ENCODE results near the gene UFL1. TPM values are rescaled to one million over a fixed set of nuclear protein-coding genes. Genes with fewer than 3 reads are reported as not detected.
"Not testable (repeated sequence)": the region's sequence is repeated elsewhere in the genome, so short reads cannot be mapped to it uniquely, and the experiment has no call there.

Gene UFL1
- total and polyA plus RNA-seq, 7 donors, result 3.9 to 30.1 (median 21.9) TPM

DNA sequence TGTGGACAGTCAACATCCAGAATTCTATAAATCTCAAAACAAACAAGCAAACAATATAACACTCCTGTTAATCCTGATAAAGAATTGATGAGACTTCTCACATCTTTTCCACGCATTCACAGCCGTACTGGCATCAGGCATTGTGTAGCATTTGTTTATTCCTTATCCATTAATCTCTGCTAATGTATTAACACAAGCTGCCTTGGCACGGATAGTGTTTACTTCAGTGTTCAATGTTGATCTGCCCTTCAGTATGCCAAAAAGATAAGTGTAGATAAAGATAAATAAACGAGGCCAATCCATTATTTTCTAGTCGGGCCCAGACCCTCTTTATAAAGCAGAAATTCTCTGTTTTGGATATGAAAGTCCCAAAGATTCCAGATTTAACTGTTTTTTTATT is 16.1 kb downstream of the UFL1 start:
- Histone ChIP-seq H3K27ac (no peak overlapping the region), H3K4me3 (no peak overlapping the region), H3K4me1 (no peaks in the 10 kb centered on the region), H3K27me3 (no peaks in the 10 kb centered on the region), H3K9me3 (no peaks in the 10 kb centered on the region), H3K36me3 (peaks cover 0 to 73% (median 6%) of the 10 kb centered on the region in 4 donors)
- no peak for TF ChIP-seq POLR2A (IDR thresholded peaks at IDR 0.05)
- no peak for TF ChIP-seq EP300 (IDR thresholded peaks at IDR 0.05)
- TF ChIP-seq, protein P1, sequence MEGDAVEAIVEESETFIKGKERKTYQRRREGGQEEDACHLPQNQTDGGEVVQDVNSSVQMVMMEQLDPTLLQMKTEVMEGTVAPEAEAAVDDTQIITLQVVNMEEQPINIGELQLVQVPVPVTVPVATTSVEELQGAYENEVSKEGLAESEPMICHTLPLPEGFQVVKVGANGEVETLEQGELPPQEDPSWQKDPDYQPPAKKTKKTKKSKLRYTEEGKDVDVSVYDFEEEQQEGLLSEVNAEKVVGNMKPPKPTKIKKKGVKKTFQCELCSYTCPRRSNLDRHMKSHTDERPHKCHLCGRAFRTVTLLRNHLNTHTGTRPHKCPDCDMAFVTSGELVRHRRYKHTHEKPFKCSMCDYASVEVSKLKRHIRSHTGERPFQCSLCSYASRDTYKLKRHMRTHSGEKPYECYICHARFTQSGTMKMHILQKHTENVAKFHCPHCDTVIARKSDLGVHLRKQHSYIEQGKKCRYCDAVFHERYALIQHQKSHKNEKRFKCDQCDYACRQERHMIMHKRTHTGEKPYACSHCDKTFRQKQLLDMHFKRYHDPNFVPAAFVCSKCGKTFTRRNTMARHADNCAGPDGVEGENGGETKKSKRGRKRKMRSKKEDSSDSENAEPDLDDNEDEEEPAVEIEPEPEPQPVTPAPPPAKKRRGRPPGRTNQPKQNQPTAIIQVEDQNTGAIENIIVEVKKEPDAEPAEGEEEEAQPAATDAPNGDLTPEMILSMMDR (IDR thresholded peaks at IDR 0.05), result no peak
- no peak for TF ChIP-seq POLR2AphosphoS5 (IDR thresholded peaks at IDR 0.05)
- no peak for DNase-seq
- intact Hi-C loops (cut with DNase I), result no loop called here
- 77 to 84% methylated on average over 5 of the region's 5 CpGs for WGBS, 2 donors

DNA sequence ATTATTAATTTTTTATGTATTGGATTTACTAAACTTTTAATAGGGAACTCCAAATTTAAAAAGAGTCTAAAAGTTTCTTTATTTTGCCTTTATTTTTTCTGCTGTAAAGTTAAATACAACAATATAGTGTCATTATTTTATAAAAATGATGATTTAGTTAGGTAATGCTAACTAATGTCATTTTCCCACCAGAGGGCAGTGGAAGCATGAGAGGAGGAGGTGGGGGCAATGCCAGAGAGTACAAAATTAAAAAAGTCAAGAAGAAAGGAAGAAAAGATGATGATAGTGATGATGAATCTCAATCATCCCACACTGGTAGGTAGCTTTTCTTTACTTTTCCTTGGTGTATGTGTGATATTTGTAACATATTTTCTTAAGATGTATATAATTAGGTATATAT is 21.1 kb downstream of the UFL1 start:
- H3K4me1 ChIP-seq, result no peaks in the 10 kb centered on the region
- no peak for DNase-seq
- intact Hi-C loops (cut with DNase I), result no loop called here
- no peak overlapping the region for H3K4me3 ChIP-seq
- no peak overlapping the region for H3K27ac ChIP-seq
- peaks cover 0 to 100% (median 15%) of the 10 kb centered on the region in 4 donors for H3K36me3 ChIP-seq
- no peak for TF ChIP-seq POLR2AphosphoS5 (IDR thresholded peaks at IDR 0.05)
- TF ChIP-seq POLR2A (IDR thresholded peaks at IDR 0.05), result no peak
- TF ChIP-seq, protein P1 (IDR thresholded peaks at IDR 0.05), result no peak
- no peak for TF ChIP-seq EP300 (IDR thresholded peaks at IDR 0.05)
- no peaks in the 10 kb centered on the region for H3K27me3 ChIP-seq
- no peaks in the 10 kb centered on the region for H3K9me3 ChIP-seq

DNA sequence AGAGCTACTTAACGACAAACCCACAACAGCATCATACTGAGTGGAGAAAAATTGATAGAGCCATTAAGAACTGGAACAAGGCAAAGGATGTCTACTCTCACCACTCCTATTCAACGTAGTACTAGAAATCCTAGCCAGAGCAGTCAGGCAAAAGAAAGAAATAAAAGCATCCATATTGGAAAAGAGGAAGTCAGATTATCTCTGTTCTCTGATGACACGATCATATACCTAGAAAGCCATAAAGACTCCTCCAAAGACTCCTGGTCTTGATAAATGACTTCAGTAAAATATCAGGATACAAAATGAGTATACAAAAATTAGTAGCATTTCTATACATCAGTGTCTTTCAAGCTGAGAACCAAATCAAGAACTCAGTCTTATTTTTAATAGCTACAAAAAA is 24.3 kb downstream of the UFL1 start:
- no peak for DNase-seq
- Histone ChIP-seq H3K27me3 (no peaks in the 10 kb centered on the region), H3K4me3 (no peak overlapping the region), H3K36me3 (peaks cover 0 to 100% (median 21%) of the 10 kb centered on the region in 4 donors), H3K27ac (no peak overlapping the region), H3K9me3 (no peaks in the 10 kb centered on the region), H3K4me1 (no peaks in the 10 kb centered on the region)
- intact Hi-C loops (cut with DNase I), result no loop called here
- 93% methylated on average over 3 of the region's 3 CpGs for WGBS, 2 donors
- no peak for TF ChIP-seq EP300 (IDR thresholded peaks at IDR 0.05)
- no peak for TF ChIP-seq POLR2AphosphoS5 (IDR thresholded peaks at IDR 0.05)
- TF ChIP-seq, protein P1 (IDR thresholded peaks at IDR 0.05), result no peak
- TF ChIP-seq POLR2A (IDR thresholded peaks at IDR 0.05), result no peak

DNA sequence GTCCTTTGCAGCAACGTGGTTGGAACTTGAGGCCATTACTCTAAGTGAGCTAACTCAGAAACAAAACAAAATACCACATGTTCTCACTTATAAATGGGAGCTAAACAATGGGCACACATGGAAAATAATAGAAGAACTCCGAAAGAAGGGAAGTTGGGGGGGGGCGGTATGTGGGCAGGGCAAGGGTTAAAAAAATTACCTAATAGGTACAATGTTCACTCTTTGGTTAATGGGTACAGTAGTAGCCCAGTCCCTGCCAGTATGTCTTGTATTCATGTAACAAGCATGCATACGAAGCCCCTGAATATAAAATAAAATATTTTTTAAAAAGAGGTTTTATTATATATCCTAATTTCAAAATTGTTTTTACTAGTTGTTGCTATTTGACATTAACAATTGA is 26.0 kb downstream of the UFL1 start:
- TF ChIP-seq POLR2AphosphoS5 (IDR thresholded peaks at IDR 0.05), result no peak
- TF ChIP-seq, protein P1 (IDR thresholded peaks at IDR 0.05), result no peak
- TF ChIP-seq EP300 (IDR thresholded peaks at IDR 0.05), result no peak
- TF ChIP-seq POLR2A (IDR thresholded peaks at IDR 0.05), result no peak
- H3K4me1 ChIP-seq, result no peaks in the 10 kb centered on the region
- H3K36me3 ChIP-seq, result peaks cover 0 to 100% (median 27%) of the 10 kb centered on the region in 4 donors
- H3K4me3 ChIP-seq, result no peak overlapping the region
- 91 to 95% methylated on average over 4 of the region's 4 CpGs for WGBS, 2 donors
- DNase-seq, result no peak
- H3K27me3 ChIP-seq, result no peaks in the 10 kb centered on the region
- H3K9me3 ChIP-seq, result no peaks in the 10 kb centered on the region
- intact Hi-C loops (cut with DNase I), result no loop called here
- no peak overlapping the region for H3K27ac ChIP-seq

DNA sequence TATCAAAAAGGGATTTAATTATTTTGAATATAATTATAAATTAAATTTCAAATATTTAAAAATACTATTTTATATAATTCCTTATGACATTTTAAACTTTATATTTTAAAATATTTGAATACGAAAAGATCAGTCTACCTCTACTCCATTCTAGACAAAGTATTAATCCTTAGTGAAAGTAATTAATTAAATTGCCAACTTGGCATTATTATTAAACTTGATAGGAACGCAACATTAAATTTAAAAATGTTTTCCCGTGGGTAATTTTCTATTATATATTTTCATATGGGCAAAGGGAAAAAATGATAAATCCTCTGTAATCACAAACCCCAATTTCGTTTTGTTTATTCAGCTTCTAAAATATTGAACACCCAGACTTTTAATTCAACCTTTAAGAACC is 33.0 kb downstream of the UFL1 start:
- no peak for DNase-seq
- intact Hi-C loops (cut with DNase I), result no loop called here
- no peaks in the 10 kb centered on the region for H3K27me3 ChIP-seq
- no peaks in the 10 kb centered on the region for H3K4me1 ChIP-seq
- H3K27ac ChIP-seq, result no peak overlapping the region
- no peaks in the 10 kb centered on the region for H3K9me3 ChIP-seq
- TF ChIP-seq, protein P1 (IDR thresholded peaks at IDR 0.05), result no peak
- TF ChIP-seq EP300 (IDR thresholded peaks at IDR 0.05), result no peak
- TF ChIP-seq POLR2A (IDR thresholded peaks at IDR 0.05), result no peak
- TF ChIP-seq POLR2AphosphoS5 (IDR thresholded peaks at IDR 0.05), result no peak
- WGBS, 2 donors, result 96 to 97% methylated on average over 4 of the region's 4 CpGs
- H3K4me3 ChIP-seq, result no peak overlapping the region
- H3K36me3 ChIP-seq, result peaks cover 0 to 68% (median 37%) of the 10 kb centered on the region in 4 donors

DNA sequence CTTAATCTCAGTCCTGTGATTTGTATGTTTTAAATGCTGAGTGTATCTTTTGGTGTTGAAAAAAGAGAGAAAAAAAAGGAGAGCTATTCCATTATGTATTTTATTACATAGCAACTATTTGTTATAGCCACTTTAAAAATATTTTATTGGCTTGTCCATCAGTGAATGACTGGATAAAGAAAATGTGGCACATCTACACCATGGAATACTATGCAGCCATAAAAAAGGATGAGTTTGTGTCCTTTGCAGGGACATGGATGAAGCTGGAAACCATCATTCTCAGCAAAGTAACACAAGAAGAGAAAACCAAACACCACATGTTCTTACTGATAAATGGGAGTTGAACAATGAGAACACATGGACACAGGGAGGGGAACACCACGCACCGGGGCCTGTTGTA is 38.1 kb downstream of the UFL1 start:
- DNase-seq; H3K27ac ChIP-seq; intact Hi-C loops (cut with DNase I); H3K4me1 ChIP-seq; H3K4me3 ChIP-seq; H3K9me3 ChIP-seq; H3K27me3 ChIP-seq: not testable (repeated sequence)
- H3K36me3 ChIP-seq, result peaks cover 0 to 16% (median 5%) of the 10 kb centered on the region in 4 donors
- 97% methylated on average over 2 of the region's 2 CpGs for WGBS, 2 donors

Measured in sigmoid colon (tissue), 7 donors.